GM23248 (cell line): ENCODE data around the gene WFIKKN1. TPM values are rescaled to one million over a fixed set of nuclear protein-coding genes. Genes with fewer than 3 reads are reported as not detected.
A peak's percentile ranks its signal among the peaks of the same experiment; 100 is the strongest.

Experiments
- DNase-seq: peaks from one replicate; pipeline ENCODE4 v3.0.0-alpha.2; 2015
- H2AFZ ChIP-seq: fragments of 200-600 bp; sonication (generic); 2 replicates; pipeline ENCODE4 v1.6.1; 2016; ENCODE audit warnings: antibody characterized with exemption
- H3F3A ChIP-seq: fragments of 200-600 bp; sonication (generic); 2 replicates; pipeline ENCODE4 v1.6.1; 2016; ENCODE audit warnings: mild to moderate bottlenecking, antibody characterized with exemption, mixed run types; ENCODE audit not compliant: insufficient read depth
- H3K27ac ChIP-seq: fragments of 200-600 bp; sonication (generic); 2 replicates; pipeline ENCODE4 v1.5.1; 2016; ENCODE audit warnings: mild to moderate bottlenecking
- H3K27me3 ChIP-seq: fragments of 200-600 bp; sonication (generic); replicated peaks from 2 replicates; pipeline ENCODE4 v1.6.1; 2016; ENCODE audit warnings: mild to moderate bottlenecking; ENCODE audit not compliant: insufficient read depth
- H3K36me3 ChIP-seq: fragments of 200-600 bp; sonication (generic); 2 replicates; pipeline ENCODE4 v1.6.1; 2016; ENCODE audit warnings: low read depth, mild to moderate bottlenecking
- H3K4me1 ChIP-seq: fragments of 200-600 bp; sonication (generic); 2 replicates; pipeline ENCODE4 v1.6.1; 2016; ENCODE audit warnings: mild to moderate bottlenecking; ENCODE audit not compliant: insufficient read depth
- H3K4me2 ChIP-seq: fragments of 200-600 bp; sonication (generic); one replicate; pipeline ENCODE4 v1.6.1; 2016; ENCODE audit warnings: mild to moderate bottlenecking; ENCODE audit not compliant: unreplicated experiment
- H3K4me3 ChIP-seq: fragments of 200-600 bp; sonication (generic); 2 replicates; pipeline ENCODE4 v1.5.1; 2016; ENCODE audit warnings: mild to moderate bottlenecking
- H3K79me2 ChIP-seq: fragments of 200-600 bp; sonication (generic); 2 replicates; pipeline ENCODE4 v1.6.1; 2016; ENCODE audit warnings: mild to moderate bottlenecking; ENCODE audit not compliant: insufficient read depth
- H3K9ac ChIP-seq: fragments of 200-600 bp; sonication (generic); 2 replicates; pipeline ENCODE4 v1.6.1; 2016; ENCODE audit warnings: mild to moderate bottlenecking
- H3K9me2 ChIP-seq: fragments of 200-600 bp; sonication (generic); 2 replicates; pipeline ENCODE4 v1.6.1; 2016; ENCODE audit warnings: mixed run types, mild to moderate bottlenecking, moderate library complexity; ENCODE audit not compliant: insufficient read depth
- H3K9me3 ChIP-seq: fragments of 200-600 bp; sonication (generic); one replicate; pipeline ENCODE4 v1.6.1; 2017; ENCODE audit warnings: low read depth
- H4K20me1 ChIP-seq: fragments of 200-600 bp; sonication (generic); 2 replicates; pipeline ENCODE4 v1.6.0; 2016; ENCODE audit not compliant: insufficient read depth
- EZH2 ChIP-seq: fragments of 200-600 bp; sonication (generic); IDR thresholded peaks from 2 replicates; pipeline ENCODE4 v1.6.1; 2018; ENCODE audit warnings: antibody characterized with exemption, mild to moderate bottlenecking; ENCODE audit not compliant: insufficient read depth, poor library complexity, severe bottlenecking
- EZH2phosphoT487 ChIP-seq: fragments of 200-600 bp; sonication (generic); IDR thresholded peaks from 2 replicates; pipeline ENCODE4 v1.6.1; 2018; ENCODE audit warnings: antibody characterized with exemption, moderate library complexity, mild to moderate bottlenecking, low read depth; ENCODE audit not compliant: insufficient read depth
- WGBS, 2 experiments: methylation state at CpG; one replicate each; pipeline ENCODE4 v1.1.6; 2015 to 2017; ENCODE audit warnings: low lambda C conversion rate in 2 of 2, low coverage in 1 of 2; ENCODE audit errors: missing lambda C conversion rate in 2 of 2; 5-methylcytosine and 5-hydroxymethylcytosine counted together
- in situ Hi-C: fragments of 300-500 bp; cut with MboI; formaldehyde crosslinking; loops from 2 replicates; pipeline ENCODE4 v1.15.0; 2020
- polyA plus RNA-seq: library from polyadenylated mRNA; unstranded; fragments of >200 nt; fragmentation: Nextera tagmentation; extraction: Ambion mirVana; gene quantifications from 2 replicates; pipeline ENCODE4 v1.2.1, GENCODE V29; 2016
- total RNA-seq: library from RNA; depleted of rRNA; stranded (reverse); fragments of >200 nt; shearing (Covaris generic); gene quantifications from 2 replicates; pipeline ENCODE4 v1.2.3, GENCODE V29; 2014

WFIKKN1 gene
- total and polyA plus RNA-seq, 2 experiments from 2014 or later: not detected

DNA sequence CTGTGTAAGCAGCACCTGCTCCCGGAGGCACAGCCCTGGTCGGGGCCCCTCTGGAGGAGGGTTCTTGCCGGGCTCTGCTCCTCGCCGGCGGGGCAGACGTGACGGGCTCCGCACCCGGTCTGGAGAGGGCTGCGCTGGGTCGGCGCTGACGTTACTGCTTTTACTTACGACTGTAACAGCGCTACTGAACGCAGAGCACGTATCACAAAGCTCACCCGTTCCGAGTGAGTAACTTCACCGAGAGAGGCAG lies 42.2 kb upstream of the WFIKKN1 start:
- Histone ChIP-seq H3K4me3 (peak overlapping the region; percentile 78), H3K9me2 (no peaks in the 10 kb centered on the region), H3K27me3 (no peaks in the 10 kb centered on the region), H3K79me2 (peaks cover 47% of the 10 kb centered on the region), H3K4me1 (0 out of 2 replicates have a peak, but pooled peaks cover 5% of the 10 kb centered on the region), H3K9me3 (no peaks in the 10 kb centered on the region), H3F3A (no peaks in the 10 kb centered on the region; the same call in 1 of the 2 replicates), H3K4me2 (peak overlapping the region; percentile 72), H2AFZ (peak overlapping the region; percentile 31), H4K20me1 (no peaks in the 10 kb centered on the region), H3K9ac (peak overlapping the region; percentile 84), H3K36me3 (no peaks in the 10 kb centered on the region), H3K27ac (peak overlapping the region; percentile 90)
- 0 to 2% methylated on average over 18 to 21 of the region's 21 CpGs for WGBS, 2 experiments
- TF ChIP-seq EZH2phosphoT487 (no peak), EZH2 (no peak)
- DNase-seq: peak; percentile 92
- in situ Hi-C loops: no loop called here

DNA sequence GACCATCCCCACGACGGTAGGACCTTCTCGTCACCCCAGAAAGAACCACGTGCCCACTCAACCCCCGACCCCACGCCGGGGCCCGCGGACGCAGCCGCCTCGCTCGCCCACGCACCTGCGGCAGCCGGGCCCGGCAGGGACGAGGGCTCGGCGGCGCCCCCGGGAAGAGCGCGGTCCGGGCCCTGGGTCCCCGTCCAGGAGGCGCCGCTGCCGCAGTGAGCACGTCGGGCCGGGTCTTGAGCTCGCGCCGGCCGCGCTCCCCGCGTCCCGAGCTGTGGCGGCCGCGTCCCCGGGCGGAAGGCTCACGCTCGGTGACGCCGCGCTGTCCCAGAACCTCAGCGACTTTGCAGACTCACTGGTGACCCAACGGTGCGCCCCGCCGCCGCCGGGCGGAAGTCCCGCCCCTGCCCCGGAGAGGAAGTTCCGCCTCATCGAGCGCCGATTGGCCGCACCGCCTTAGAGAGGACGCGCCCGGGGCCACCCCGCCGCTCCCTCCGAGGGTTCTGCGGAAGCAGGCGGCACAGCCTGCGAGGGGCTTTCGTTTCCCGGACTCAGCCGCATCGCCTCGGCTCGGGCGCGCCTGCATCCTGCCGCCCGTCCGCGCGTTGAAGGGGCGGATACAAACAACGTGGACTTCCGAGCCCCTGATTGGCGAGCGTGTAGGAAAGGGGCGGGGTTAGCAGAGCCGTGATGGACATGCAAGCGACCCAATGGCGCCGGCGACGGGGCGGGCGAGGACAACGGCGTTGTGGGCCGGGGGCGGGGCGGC lies 41.7 kb upstream of the WFIKKN1 start:
- 0 out of 2 replicates have a peak, but pooled peaks cover 5% of the 10 kb centered on the region for H3K4me1 ChIP-seq
- TF ChIP-seq EZH2: no peak
- TF ChIP-seq EZH2phosphoT487: no peak
- no peaks in the 10 kb centered on the region for H3K36me3 ChIP-seq
- no peaks in the 10 kb centered on the region for H3K9me2 ChIP-seq
- H3F3A ChIP-seq: no peaks in the 10 kb centered on the region; the same call in 1 of the 2 replicates
- no peaks in the 10 kb centered on the region for H4K20me1 ChIP-seq
- in situ Hi-C loops: no loop called here
- no peaks in the 10 kb centered on the region for H3K27me3 ChIP-seq
- peak overlapping the region; percentile 84 for H3K9ac ChIP-seq
- H3K79me2 ChIP-seq: peaks cover 52% of the 10 kb centered on the region
- no peaks in the 10 kb centered on the region for H3K9me3 ChIP-seq
- H2AFZ ChIP-seq: peak overlapping the region; percentile 71
- H3K27ac ChIP-seq: peak overlapping the region; percentile 90
- H3K4me3 ChIP-seq: peak overlapping the region; percentile 78
- H3K4me2 ChIP-seq: peak overlapping the region; percentile 72
- WGBS, 2 experiments: 1% methylated on average over 70 to 78 of the region's 107 CpGs
- DNase-seq: peak; percentile 96

DNA sequence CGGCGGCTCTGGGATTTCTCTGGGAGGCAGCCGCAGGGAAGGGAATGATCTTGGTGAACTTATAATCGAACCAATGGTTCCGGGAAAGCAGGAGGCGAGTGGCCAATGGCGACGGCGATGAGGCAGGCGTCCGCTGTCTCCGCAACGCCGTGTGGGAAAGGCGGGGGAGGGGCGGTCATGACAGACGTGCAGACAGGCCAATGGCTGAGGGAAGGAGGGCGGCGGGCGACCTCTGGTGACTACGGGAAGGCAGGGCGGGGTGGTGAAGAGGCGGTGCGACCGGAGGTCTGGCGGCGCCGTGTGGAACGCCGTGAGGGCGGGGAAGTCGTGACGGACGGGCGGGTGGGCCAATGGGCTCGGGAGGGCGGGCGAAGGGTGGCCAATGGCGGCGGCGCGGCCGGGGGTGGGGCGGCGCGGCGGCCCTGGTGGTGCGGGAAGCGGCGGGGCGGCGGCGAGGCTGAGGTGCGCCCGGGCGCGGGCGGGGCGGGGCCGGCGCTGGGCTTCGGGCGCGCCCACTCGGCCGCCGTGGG lies 41.1 kb upstream of the WFIKKN1 start, which contains the start of gene RAB40C:
TSS of gene RAB40C (plus strand) at position 409 of the 530 bp plus-strand sequence. CDS start 226 bp downstream, outside the sequence.
- H3K36me3 ChIP-seq: no peaks in the 10 kb centered on the region
- H3K27me3 ChIP-seq: no peaks in the 10 kb centered on the region
- in situ Hi-C loops: no loop called here
- H3F3A ChIP-seq: no peaks in the 10 kb centered on the region; the same call in 1 of the 2 replicates
- H3K9me3 ChIP-seq: no peaks in the 10 kb centered on the region
- H3K27ac ChIP-seq: peak within 1 kb of the TSS; percentile 90
- DNase-seq: peak; percentile 99
- 0 out of 2 replicates have a peak, but pooled peaks cover 5% of the 10 kb centered on the region for H3K4me1 ChIP-seq
- WGBS, 2 experiments: 1 to 2% methylated on average over 24 to 48 of the region's 67 CpGs
- H3K9me2 ChIP-seq: no peaks in the 10 kb centered on the region
- peak within 1 kb of the TSS; percentile 71 for H2AFZ ChIP-seq
- TF ChIP-seq EZH2phosphoT487 (no peak), EZH2 (no peak)
- H4K20me1 ChIP-seq: no peaks in the 10 kb centered on the region
- H3K4me3 ChIP-seq: peak within 1 kb of the TSS; percentile 100
- peak within 1 kb of the TSS; percentile 91 for H3K4me2 ChIP-seq
- H3K79me2 ChIP-seq: peaks cover 59% of the 10 kb centered on the region
- H3K9ac ChIP-seq: peak within 1 kb of the TSS; percentile 92

DNA sequence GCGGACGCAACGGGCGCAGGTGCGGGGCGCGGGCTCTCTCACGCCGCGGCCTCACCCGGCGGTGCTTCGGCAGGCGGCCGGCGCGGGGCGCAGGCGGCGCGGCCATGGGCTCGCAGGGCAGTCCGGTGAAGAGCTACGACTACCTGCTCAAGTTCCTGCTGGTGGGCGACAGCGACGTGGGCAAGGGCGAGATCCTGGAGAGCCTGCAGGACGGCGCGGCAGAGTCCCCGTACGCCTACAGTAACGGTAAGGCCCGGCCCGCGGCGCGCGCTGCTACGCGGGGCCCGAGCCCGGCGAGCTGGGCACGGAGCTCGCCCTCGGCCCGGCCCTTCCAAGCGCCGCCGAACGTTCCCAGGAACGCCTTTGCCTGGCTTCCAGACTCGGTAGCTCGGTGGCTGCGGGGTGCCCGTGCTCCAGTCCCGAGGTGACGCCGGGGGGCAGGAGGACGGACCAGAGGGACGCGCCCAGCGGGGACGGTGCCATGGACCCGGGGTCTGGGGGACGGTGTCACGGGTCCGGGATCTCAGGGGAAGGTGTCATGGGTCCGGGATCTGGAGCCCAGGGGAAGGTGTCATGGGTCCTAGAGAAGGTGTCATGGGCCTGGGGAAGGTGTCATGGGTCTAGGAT lies 40.5 kb upstream of the WFIKKN1 start:
- Histone ChIP-seq H4K20me1 (no peaks in the 10 kb centered on the region), H2AFZ (peak overlapping the region; percentile 65; the same call in 1 of the 2 replicates), H3K9me3 (no peaks in the 10 kb centered on the region), H3K4me1 (0 out of 2 replicates have a peak, but pooled peaks cover 5% of the 10 kb centered on the region), H3K27ac (peak overlapping the region; percentile 68), H3K9ac (peak overlapping the region; percentile 92), H3K79me2 (peaks cover 65% of the 10 kb centered on the region), H3K4me2 (peak overlapping the region; percentile 91), H3K9me2 (no peaks in the 10 kb centered on the region), H3K36me3 (no peaks in the 10 kb centered on the region), H3K27me3 (no peaks in the 10 kb centered on the region), H3F3A (no peaks in the 10 kb centered on the region; the same call in 1 of the 2 replicates), H3K4me3 (peak overlapping the region; percentile 100)
- TF ChIP-seq EZH2: no peak
- no peak for TF ChIP-seq EZH2phosphoT487
- 1 to 3% methylated on average over 40 to 60 of the region's 71 CpGs for WGBS, 2 experiments
- peak; percentile 88 for DNase-seq
- in situ Hi-C loops: no loop called here
